SK-N-SH (cell line): Measurements from ENCODE around the gene SOX15. TPM values are rescaled to one million over a fixed set of nuclear protein-coding genes. Genes with fewer than 3 reads are reported as not detected.
A peak's percentile ranks its signal among the peaks of the same experiment; 100 is the strongest.

Experiments used
- CTCF ChIA-PET: fragments of 300-600, 350-600 bp; formaldehyde crosslinking; extraction: SDS; loops from one replicate; lab custom pipeline; 2021; lab: Yijun Ruan, JAX
- POLR2A ChIA-PET: fragments of 350-600 bp; sonication (Branson Sonifier 250); formaldehyde crosslinking; extraction: SDS; loops from one replicate; lab custom pipeline; 2020; ENCODE audit warnings: antibody characterized with exemption, inconsistent platforms; lab: Yijun Ruan, JAX
- DNase-seq: peaks from one replicate; pipeline ENCODE4 v3.0.0; 2012
- H2AFZ ChIP-seq: fragments of 200-600 bp; sonication (generic); 2 replicates; pipeline ENCODE4 v1.8.1; 2016; ENCODE audit warnings: antibody characterized with exemption, mild to moderate bottlenecking, low read depth
- H3F3A ChIP-seq: fragments of 200-600 bp; sonication (generic); replicated peaks from 2 replicates; pipeline ENCODE3; 2016; ENCODE audit warnings: antibody characterized with exemption, mild to moderate bottlenecking; ENCODE audit not compliant: insufficient read depth
- H3K27ac ChIP-seq, 2 experiments: fragments of 200-500 bp in 1 of 2; fragments of 200-600 bp in 1 of 2; sonication (Bioruptor generic) in 1 of 2; sonication (generic), shearing (Covaris generic) in 1 of 2; 2 replicates each; pipeline versions ENCODE4 v1.5.1 to v1.6.1; 2014 to 2016; ENCODE audit warnings: low read depth in 2 of 2, inconsistent platforms in 1 of 2, low read length in 1 of 2, mild to moderate bottlenecking in 1 of 2, mixed read lengths in 1 of 2
- H3K27me3 ChIP-seq: fragments of 200-600 bp; sonication (generic), shearing (Covaris generic); 2 replicates; pipeline ENCODE4 v1.6.1; 2016; ENCODE audit warnings: mixed run types; ENCODE audit not compliant: insufficient read depth
- H3K36me3 ChIP-seq, 2 experiments: fragments of 200-500 bp in 1 of 2; fragments of 200-600 bp in 1 of 2; sonication (Bioruptor generic) in 1 of 2; sonication (generic) in 1 of 2; replicated peaks in 1 of 2; 2 replicates each; pipeline versions ENCODE3 to v1.5.1; 2014 to 2016; ENCODE audit warnings: low read length in 1 of 2, mild to moderate bottlenecking in 1 of 2; ENCODE audit not compliant: insufficient read depth in 2 of 2, control insufficient read depth in 1 of 2
- H3K4me1 ChIP-seq, 2 experiments: fragments of 200-500 bp in 1 of 2; fragments of 200-600 bp in 1 of 2; sonication (Bioruptor generic) in 1 of 2; sonication (generic), shearing (Covaris generic) in 1 of 2; 2 replicates each; pipeline versions ENCODE4 v1.5.1 to v1.6.1; 2014 to 2016; ENCODE audit warnings: low read depth in 1 of 2, low read length in 1 of 2, mixed run types in 1 of 2; ENCODE audit not compliant: insufficient read depth in 2 of 2, control insufficient read depth in 1 of 2
- H3K4me2 ChIP-seq: fragments of 200-600 bp; sonication (generic), shearing (Covaris generic); 2 replicates; pipeline ENCODE4 v1.6.1; 2017; ENCODE audit warnings: mixed run types
- H3K4me3 ChIP-seq, 2 experiments: fragments of 200-500 bp in 1 of 2; fragments of 200-600 bp in 1 of 2; sonication (Bioruptor generic) in 1 of 2; sonication (generic), shearing (Covaris generic) in 1 of 2; 2 replicates each; pipeline versions ENCODE4 v1.5.1 to v1.8.1; 2014 to 2016; ENCODE audit warnings: low read depth in 2 of 2, inconsistent platforms in 1 of 2, low read length in 1 of 2, mild to moderate bottlenecking in 1 of 2, mixed read lengths in 1 of 2, moderate library complexity in 1 of 2
- H3K79me2 ChIP-seq: fragments of 200-600 bp; sonication (generic); 2 replicates; pipeline ENCODE4 v1.8.1; 2017; ENCODE audit warnings: mild to moderate bottlenecking; ENCODE audit not compliant: insufficient read depth
- H3K9ac ChIP-seq: fragments of 200-600 bp; sonication (generic); 2 replicates; pipeline ENCODE4 v1.6.1; 2017; ENCODE audit warnings: mixed run types
- H3K9me2 ChIP-seq: fragments of 200-600 bp; sonication (generic); 2 replicates; pipeline ENCODE4 v1.6.1; 2017; ENCODE audit warnings: mixed run types
- H3K9me3 ChIP-seq: fragments of 200-600 bp; sonication (generic); 2 replicates; pipeline ENCODE4 v1.6.1; 2017; ENCODE audit warnings: mixed run types, mild to moderate bottlenecking, moderate library complexity
- H4K20me1 ChIP-seq: fragments of 200-600 bp; sonication (generic); 2 replicates; pipeline ENCODE4 v1.6.1; 2017; ENCODE audit warnings: mild to moderate bottlenecking, mixed run types; ENCODE audit not compliant: insufficient read depth
- ELF1 ChIP-seq: IDR thresholded peaks from 2 replicates; pipeline ENCODE4 v1.4.0; 2012
- JUND ChIP-seq: IDR thresholded peaks from 2 replicates; pipeline ENCODE4 v1.4.0; 2012
- MAX ChIP-seq: IDR thresholded peaks from 2 replicates; pipeline ENCODE4 v1.4.0; 2012; ENCODE audit warnings: low read depth
- MXI1 ChIP-seq: IDR thresholded peaks from 2 replicates; pipeline ENCODE4 v1.6.1; 2012; ENCODE audit warnings: mild to moderate bottlenecking, low read depth, low read length, improper control_type of control experiment
- NFIC ChIP-seq: IDR thresholded peaks from 2 replicates; pipeline ENCODE4 v1.4.0; 2012; ENCODE audit warnings: borderline replicate concordance
- PBX3 ChIP-seq: IDR thresholded peaks from 2 replicates; pipeline ENCODE4; 2012
- RAD21 ChIP-seq: IDR thresholded peaks from 2 replicates; pipeline ENCODE4 v1.6.1; 2012; ENCODE audit warnings: mild to moderate bottlenecking, low read length
- SMC3 ChIP-seq: IDR thresholded peaks from 2 replicates; pipeline ENCODE4 v1.6.1; 2012; ENCODE audit warnings: low read depth, low read length, improper control_type of control experiment
- WGBS: methylation state at CpG from one replicate; pipeline ENCODE4 v1.1.6; 2017; ENCODE audit warnings: low lambda C conversion rate; 5-methylcytosine and 5-hydroxymethylcytosine counted together
- polyA plus RNA-seq, 3 experiments: library from polyadenylated mRNA; depleted of rRNA; stranded (reverse); fragments of >200 nt; gene quantifications; 2 replicates each; pipeline ENCODE4 v1.2.3, GENCODE V29; 2012

Gene SOX15
- polyA plus RNA-seq, 1 of the 3 experiments (the other 2 are of a cell fraction) = 1.3 TPM

GRCh38 chr17:7613769-7614424 lies 24.0 kb upstream of the SOX15 start:
- Histone ChIP-seq H3K4me2 (peak overlapping the region; percentile 93), H3K9me3 (no peaks in the 10 kb centered on the region), H3K27ac (peak overlapping the region; percentile 75 to 84), H3K27me3 (no peaks in the 10 kb centered on the region), H3K79me2 (peaks cover 54% of the 10 kb centered on the region), H3K4me3 (peak overlapping the region; percentile 77 to 90), H3F3A (peaks cover 4% of the 10 kb centered on the region), H3K9me2 (no peaks in the 10 kb centered on the region), H4K20me1 (peaks cover 48% of the 10 kb centered on the region), H3K9ac (peak overlapping the region; percentile 85), H3K4me1 (peaks cover 0 to 18% of the 10 kb centered on the region in 2 experiments; a peak in 3 of 4 replicates), H3K36me3 (peaks cover 11 to 23% of the 10 kb centered on the region in 2 experiments), H2AFZ (no peak overlapping the region)
- POLR2A ChIA-PET = interaction anchor here (0.7 to 2.4 kb wide), 4 partner anchors 13 to 74 kb away, joined by 3 to 19 read pairs (median 9); partner anchors contain the start of genes SAT2, TP53 and WRAP53
- 8% methylated on average over 19 of the region's 20 CpGs for WGBS
- DNase-seq = no peak
- 0 out of 2 replicates have a peak, but pooled peaks have one; percentile 10 for TF ChIP-seq RAD21
- TF ChIP-seq SMC3 = no peak
- TF ChIP-seq MXI1 = peak; percentile 17; the same call in 1 of the 2 replicates
- no peak for TF ChIP-seq PBX3
- peak; percentile 47; the same call in 1 of the 2 replicates for TF ChIP-seq MAX
- CTCF ChIA-PET = interaction anchor here (0.7 to 2.1 kb wide), 11 partner anchors 13 to 74 kb away, joined by 3 to 14 read pairs (median 6); partner anchors contain the start of genes ATP1B2, CD68, MPDU1 and SAT2

GRCh38 chr17:7612294-7612640 lies 22.4 kb upstream of the SOX15 start:
- Histone ChIP-seq H3K9me2 (no peaks in the 10 kb centered on the region), H3K4me2 (peak overlapping the region; percentile 93), H4K20me1 (peaks cover 56% of the 10 kb centered on the region), H3K9me3 (no peaks in the 10 kb centered on the region), H3K36me3 (peaks cover 11 to 34% of the 10 kb centered on the region in 2 experiments), H3K9ac (no peak overlapping the region), H3K27ac (peak overlapping the region; percentile 1 to 27; a peak in 2 of 4 replicates), H3K4me3 (peak overlapping the region in 1 of 2 experiments; percentile 90; a peak in 1 of 4 replicates), H2AFZ (no peak overlapping the region), H3K79me2 (peaks cover 70% of the 10 kb centered on the region), H3K27me3 (no peaks in the 10 kb centered on the region), H3F3A (peaks cover 4% of the 10 kb centered on the region), H3K4me1 (peaks cover 0 to 18% of the 10 kb centered on the region in 2 experiments; a peak in 3 of 4 replicates)
- POLR2A ChIA-PET = no interaction called here
- CTCF ChIA-PET = interaction anchor here (1.2 to 2.9 kb wide), 6 partner anchors 11 to 104 kb away, joined by 3 to 14 read pairs (median 6); partner anchors contain the start of genes SOX15, TP53 and WRAP53
- no peak for DNase-seq
- TF ChIP-seq NFIC = no peak
- no peak for TF ChIP-seq ELF1
- no peak for TF ChIP-seq JUND
- 97% methylated on average over 1 of the region's 1 CpG for WGBS
